ENCODE results near the gene SVBP. TPM values are rescaled to one million over a fixed set of nuclear protein-coding genes. Genes with fewer than 3 reads are reported as not detected.

The SVBP gene
- total and polyA plus RNA-seq, 2 donors: 65.1 to 65.9 TPM

- no peaks in the 10 kb centered on the region for H3K36me3 ChIP-seq (ENCODE audit: control insufficient read depth in 2 of 2, insufficient read depth in 2 of 2, low read length in 1 of 2)
- H3K4me1 ChIP-seq (ENCODE audit: control insufficient read depth in 2 of 2, insufficient read depth in 2 of 2, low read length in 2 of 2): peaks cover 5 to 17% of the 10 kb centered on the region in 2 donors
- H3K4me3 ChIP-seq (ENCODE audit: low read length in 2 of 2): no peak overlapping the region
- no peak overlapping the region for H3K27ac ChIP-seq (ENCODE audit: low read depth in 1 of 2, low read length in 1 of 2)
- no peak for DNase-seq (ENCODE audit: low read depth in 6 of 9, low spot score in 9 of 9)
- no peaks in the 10 kb centered on the region for H3K9me3 ChIP-seq (ENCODE audit: control insufficient read depth in 2 of 2, insufficient read depth in 1 of 2, low read length in 1 of 2)
- 98% methylated on average over 3 of the region's 3 CpGs for WGBS
- H3K27me3 ChIP-seq (ENCODE audit: control insufficient read depth in 2 of 2, insufficient read depth in 1 of 2, low read length in 1 of 2): no peaks in the 10 kb centered on the region
Observed at GRCh38 chr1:42797414-42797813, 19.8 kb downstream of the SVBP start.

DNA sequence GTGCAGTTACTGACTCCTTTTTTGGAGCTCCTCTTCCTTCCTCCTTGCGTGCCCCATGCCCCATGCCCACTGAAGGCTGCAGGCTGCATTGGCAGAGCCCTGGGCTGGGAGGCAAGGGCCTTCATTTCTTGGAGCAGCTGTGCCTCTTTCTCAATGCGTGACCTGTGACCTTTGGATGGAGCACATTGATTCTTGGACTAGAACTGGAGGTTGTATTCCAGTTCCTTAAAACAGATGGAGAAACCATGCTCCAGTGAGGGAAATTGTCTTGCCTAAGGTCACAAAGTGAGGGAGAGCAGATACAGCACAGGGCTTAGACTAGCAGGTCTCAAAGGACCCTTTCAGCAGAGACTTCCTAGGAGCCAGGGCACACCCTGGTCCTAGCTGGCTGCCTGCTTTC lies 23.4 kb downstream of the SVBP start:
- no peaks in the 10 kb centered on the region for H3K36me3 ChIP-seq (ENCODE audit: control insufficient read depth in 2 of 2, insufficient read depth in 2 of 2, low read length in 1 of 2)
- WGBS: 97% methylated on average over 2 of the region's 2 CpGs
- H3K9me3 ChIP-seq (ENCODE audit: control insufficient read depth in 2 of 2, insufficient read depth in 1 of 2, low read length in 1 of 2): no peaks in the 10 kb centered on the region
- no peak overlapping the region for H3K27ac ChIP-seq (ENCODE audit: low read depth in 1 of 2, low read length in 1 of 2)
- peaks cover 5 to 17% of the 10 kb centered on the region in 2 donors for H3K4me1 ChIP-seq (ENCODE audit: control insufficient read depth in 2 of 2, insufficient read depth in 2 of 2, low read length in 2 of 2)
- DNase-seq (ENCODE audit: low read depth in 6 of 9, low spot score in 9 of 9): no peak
- H3K4me3 ChIP-seq (ENCODE audit: low read length in 2 of 2): no peak overlapping the region
- H3K27me3 ChIP-seq (ENCODE audit: control insufficient read depth in 2 of 2, insufficient read depth in 1 of 2, low read length in 1 of 2): no peaks in the 10 kb centered on the region

- H3K36me3 ChIP-seq (ENCODE audit: control insufficient read depth in 2 of 2, insufficient read depth in 2 of 2, low read length in 1 of 2): peaks cover 0 to 7% of the 10 kb centered on the region in 2 donors
- H3K9me3 ChIP-seq (ENCODE audit: control insufficient read depth in 2 of 2, insufficient read depth in 1 of 2, low read length in 1 of 2): no peaks in the 10 kb centered on the region
- no peak for DNase-seq (ENCODE audit: low read depth in 6 of 9, low spot score in 9 of 9)
- H3K27me3 ChIP-seq (ENCODE audit: control insufficient read depth in 2 of 2, insufficient read depth in 1 of 2, low read length in 1 of 2): peaks cover 0 to 6% of the 10 kb centered on the region in 2 donors
- 100% methylated on average over 1 of the region's 1 CpG for WGBS
- no peak overlapping the region for H3K27ac ChIP-seq (ENCODE audit: low read depth in 1 of 2, low read length in 1 of 2)
- no peak overlapping the region for H3K4me3 ChIP-seq (ENCODE audit: low read length in 2 of 2)
- peaks cover 5 to 14% of the 10 kb centered on the region in 2 donors for H3K4me1 ChIP-seq (ENCODE audit: control insufficient read depth in 2 of 2, insufficient read depth in 2 of 2, low read length in 2 of 2)
Observed at GRCh38 chr1:42788021-42788420, 29.2 kb downstream of the SVBP start.

DNA sequence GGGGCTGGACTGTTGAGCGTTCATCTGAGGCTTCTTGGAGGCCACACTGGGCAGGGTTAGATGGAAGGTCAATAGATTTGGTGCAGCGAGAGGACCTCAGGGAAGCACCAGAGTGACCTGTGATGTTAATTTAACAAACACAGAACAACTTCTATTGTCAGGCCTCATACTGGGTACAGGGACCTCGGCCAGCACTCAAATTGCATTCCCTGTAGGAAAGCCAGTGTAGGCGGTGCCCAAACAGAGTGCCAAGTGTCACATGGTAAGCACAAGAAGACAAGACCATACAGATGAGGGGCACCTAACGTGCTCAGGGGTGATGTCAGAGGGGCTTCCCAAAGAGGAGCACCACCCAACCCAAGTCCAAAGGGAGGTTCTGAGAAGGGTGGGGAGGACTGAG lies 31.1 kb downstream of the SVBP start:
- WGBS: 96% methylated on average over 5 of the region's 5 CpGs
- peaks cover 5 to 14% of the 10 kb centered on the region in 2 donors for H3K4me1 ChIP-seq (ENCODE audit: control insufficient read depth in 2 of 2, insufficient read depth in 2 of 2, low read length in 2 of 2)
- no peak overlapping the region for H3K27ac ChIP-seq (ENCODE audit: low read depth in 1 of 2, low read length in 1 of 2)
- peaks cover 0 to 6% of the 10 kb centered on the region in 2 donors for H3K27me3 ChIP-seq (ENCODE audit: control insufficient read depth in 2 of 2, insufficient read depth in 1 of 2, low read length in 1 of 2)
- H3K4me3 ChIP-seq (ENCODE audit: low read length in 2 of 2): no peak overlapping the region
- peaks cover 3 to 16% of the 10 kb centered on the region in 2 donors for H3K36me3 ChIP-seq (ENCODE audit: control insufficient read depth in 2 of 2, insufficient read depth in 2 of 2, low read length in 1 of 2)
- H3K9me3 ChIP-seq (ENCODE audit: control insufficient read depth in 2 of 2, insufficient read depth in 1 of 2, low read length in 1 of 2): no peaks in the 10 kb centered on the region
- no peak for DNase-seq (ENCODE audit: low read depth in 6 of 9, low spot score in 9 of 9)

DNA sequence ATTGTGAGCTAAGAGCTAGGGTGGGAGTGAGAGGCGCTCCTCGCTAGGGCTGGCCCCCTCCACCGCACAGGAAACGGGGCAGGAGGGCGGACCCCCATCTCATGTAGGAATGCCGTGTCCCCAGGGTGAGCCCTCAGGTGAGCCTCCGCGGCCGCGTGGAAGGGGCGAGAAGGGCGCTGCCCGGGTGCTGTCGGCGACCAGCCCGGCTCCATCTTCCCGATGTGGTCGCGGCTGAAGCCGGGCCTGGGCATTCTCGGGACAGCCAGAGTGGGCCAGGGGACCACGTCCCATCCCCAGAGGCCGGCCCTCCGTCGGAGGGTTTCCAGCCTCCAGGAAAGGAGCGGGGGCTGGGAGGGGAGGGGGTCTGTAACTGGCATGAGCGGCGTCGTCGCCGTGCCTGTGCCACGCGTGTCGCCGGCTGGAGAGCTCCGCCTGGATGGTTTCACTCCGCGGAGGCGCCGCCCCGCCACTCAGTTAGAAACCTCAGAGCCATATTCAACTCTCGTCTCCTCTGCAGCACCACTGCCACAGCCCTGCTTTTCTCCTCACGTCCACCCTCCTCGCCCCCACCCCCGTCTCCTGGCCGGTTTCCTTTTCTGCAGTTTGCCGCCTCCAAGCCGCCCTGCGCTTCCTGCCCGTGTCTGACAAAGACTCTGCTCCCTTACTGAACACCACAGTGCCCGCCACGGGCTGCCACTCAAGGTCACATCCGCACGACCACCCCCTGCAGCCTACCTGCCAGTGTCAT lies 32.1 kb downstream of the SVBP start, which contains the start of gene TMEM269:
TMEM269 (plus strand) TSS at position 46 of the 748 bp plus-strand sequence. CDS start 4,903 bp downstream, outside the sequence.
- no peaks in the 10 kb centered on the region for H3K9me3 ChIP-seq (ENCODE audit: control insufficient read depth in 2 of 2, insufficient read depth in 1 of 2, low read length in 1 of 2)
- WGBS: 8% methylated on average over 54 of the region's 54 CpGs
- H3K4me1 ChIP-seq (ENCODE audit: control insufficient read depth in 2 of 2, insufficient read depth in 2 of 2, low read length in 2 of 2): peaks cover 5 to 14% of the 10 kb centered on the region in 2 donors
- peak within 1 kb of the TSS; percentile 33 to 42 for H3K4me3 ChIP-seq (ENCODE audit: low read length in 2 of 2)
- peaks cover 3 to 21% of the 10 kb centered on the region in 2 donors for H3K36me3 ChIP-seq (ENCODE audit: control insufficient read depth in 2 of 2, insufficient read depth in 2 of 2, low read length in 1 of 2)
- H3K27me3 ChIP-seq (ENCODE audit: control insufficient read depth in 2 of 2, insufficient read depth in 1 of 2, low read length in 1 of 2): peaks cover 0 to 6% of the 10 kb centered on the region in 2 donors
- H3K27ac ChIP-seq (ENCODE audit: low read depth in 1 of 2, low read length in 1 of 2): no peak within 1 kb of the TSS
- DNase-seq (ENCODE audit: low read depth in 6 of 9, low spot score in 9 of 9): peak in 2 of 9 donors; percentile 47 to 65

GRCh38 chr1:42784547-42784945 lies 32.7 kb downstream of the SVBP start:
- Histone ChIP-seq H3K4me1 (ENCODE audit: control insufficient read depth in 2 of 2, insufficient read depth in 2 of 2, low read length in 2 of 2) (peaks cover 5 to 14% of the 10 kb centered on the region in 2 donors), H3K27me3 (ENCODE audit: control insufficient read depth in 2 of 2, insufficient read depth in 1 of 2, low read length in 1 of 2) (peaks cover 0 to 6% of the 10 kb centered on the region in 2 donors), H3K36me3 (ENCODE audit: control insufficient read depth in 2 of 2, insufficient read depth in 2 of 2, low read length in 1 of 2) (peaks cover 3 to 21% of the 10 kb centered on the region in 2 donors), H3K4me3 (ENCODE audit: low read length in 2 of 2) (peak overlapping the region; percentile 33 to 42), H3K27ac (ENCODE audit: low read depth in 1 of 2, low read length in 1 of 2) (no peak overlapping the region), H3K9me3 (ENCODE audit: control insufficient read depth in 2 of 2, insufficient read depth in 1 of 2, low read length in 1 of 2) (no peaks in the 10 kb centered on the region)
- no peak for DNase-seq (ENCODE audit: low read depth in 6 of 9, low spot score in 9 of 9)
- 93% methylated on average over 18 of the region's 18 CpGs for WGBS

GRCh38 chr1:42783092-42783491 lies 34.1 kb downstream of the SVBP start:
- no peaks in the 10 kb centered on the region for H3K9me3 ChIP-seq (ENCODE audit: control insufficient read depth in 2 of 2, insufficient read depth in 1 of 2, low read length in 1 of 2)
- H3K36me3 ChIP-seq (ENCODE audit: control insufficient read depth in 2 of 2, insufficient read depth in 2 of 2, low read length in 1 of 2): peaks cover 7 to 25% of the 10 kb centered on the region in 2 donors
- H3K27me3 ChIP-seq (ENCODE audit: control insufficient read depth in 2 of 2, insufficient read depth in 1 of 2, low read length in 1 of 2): peaks cover 0 to 6% of the 10 kb centered on the region in 2 donors
- H3K4me3 ChIP-seq (ENCODE audit: low read length in 2 of 2): no peak overlapping the region
- H3K27ac ChIP-seq (ENCODE audit: low read depth in 1 of 2, low read length in 1 of 2): no peak overlapping the region
- DNase-seq (ENCODE audit: low read depth in 6 of 9, low spot score in 9 of 9): no peak
- H3K4me1 ChIP-seq (ENCODE audit: control insufficient read depth in 2 of 2, insufficient read depth in 2 of 2, low read length in 2 of 2): peaks cover 5 to 14% of the 10 kb centered on the region in 2 donors
- 98% methylated on average over 2 of the region's 2 CpGs for WGBS

DNA sequence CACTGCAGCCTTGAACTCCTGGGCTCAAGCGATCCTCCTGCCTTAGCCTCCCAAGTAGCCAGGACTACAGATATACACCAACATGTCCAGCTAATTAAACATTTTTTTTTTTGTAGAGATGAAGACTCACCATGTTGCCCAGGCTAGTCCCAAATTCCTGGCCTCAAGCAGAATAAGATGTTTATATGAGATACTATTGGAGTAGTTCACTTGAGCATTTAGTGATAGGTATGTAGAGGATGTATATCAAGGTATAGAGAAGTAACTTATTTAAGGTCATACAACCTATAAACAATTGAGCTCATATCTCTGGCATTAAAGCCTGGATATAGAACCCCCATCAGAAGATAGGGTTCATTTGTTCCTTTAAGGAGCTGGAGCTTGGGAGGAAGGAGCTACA lies 37.0 kb downstream of the SVBP start:
- Histone ChIP-seq H3K27ac (ENCODE audit: low read depth in 1 of 2, low read length in 1 of 2) (no peak overlapping the region), H3K4me1 (ENCODE audit: control insufficient read depth in 2 of 2, insufficient read depth in 2 of 2, low read length in 2 of 2) (peaks cover 5 to 8% of the 10 kb centered on the region in 2 donors), H3K36me3 (ENCODE audit: control insufficient read depth in 2 of 2, insufficient read depth in 2 of 2, low read length in 1 of 2) (peaks cover 32 to 52% of the 10 kb centered on the region in 2 donors), H3K4me3 (ENCODE audit: low read length in 2 of 2) (no peak overlapping the region), H3K9me3 (ENCODE audit: control insufficient read depth in 2 of 2, insufficient read depth in 1 of 2, low read length in 1 of 2) (no peaks in the 10 kb centered on the region), H3K27me3 (ENCODE audit: control insufficient read depth in 2 of 2, insufficient read depth in 1 of 2, low read length in 1 of 2) (peaks cover 0 to 6% of the 10 kb centered on the region in 2 donors)
- no peak for DNase-seq (ENCODE audit: low read depth in 6 of 9, low spot score in 9 of 9)
- 98% methylated on average over 1 of the region's 1 CpG for WGBS

- 93% methylated on average over 2 of the region's 2 CpGs for WGBS
- DNase-seq (ENCODE audit: low read depth in 6 of 9, low spot score in 9 of 9): no peak
- H3K27ac ChIP-seq (ENCODE audit: low read depth in 1 of 2, low read length in 1 of 2): no peak overlapping the region
- H3K4me1 ChIP-seq (ENCODE audit: control insufficient read depth in 2 of 2, insufficient read depth in 2 of 2, low read length in 2 of 2): peaks cover under 1 to 3% of the 10 kb centered on the region in 2 donors
- no peaks in the 10 kb centered on the region for H3K9me3 ChIP-seq (ENCODE audit: control insufficient read depth in 2 of 2, insufficient read depth in 1 of 2, low read length in 1 of 2)
- peaks cover 35 to 56% of the 10 kb centered on the region in 2 donors for H3K36me3 ChIP-seq (ENCODE audit: control insufficient read depth in 2 of 2, insufficient read depth in 2 of 2, low read length in 1 of 2)
- H3K27me3 ChIP-seq (ENCODE audit: control insufficient read depth in 2 of 2, insufficient read depth in 1 of 2, low read length in 1 of 2): peaks cover 0 to 2% of the 10 kb centered on the region in 2 donors
- H3K4me3 ChIP-seq (ENCODE audit: low read length in 2 of 2): no peak overlapping the region
Observed at GRCh38 chr1:42779725-42780124, 37.5 kb downstream of the SVBP start.
